ENCODE results near the gene GTSF1L.

The GTSF1L gene

DNA sequence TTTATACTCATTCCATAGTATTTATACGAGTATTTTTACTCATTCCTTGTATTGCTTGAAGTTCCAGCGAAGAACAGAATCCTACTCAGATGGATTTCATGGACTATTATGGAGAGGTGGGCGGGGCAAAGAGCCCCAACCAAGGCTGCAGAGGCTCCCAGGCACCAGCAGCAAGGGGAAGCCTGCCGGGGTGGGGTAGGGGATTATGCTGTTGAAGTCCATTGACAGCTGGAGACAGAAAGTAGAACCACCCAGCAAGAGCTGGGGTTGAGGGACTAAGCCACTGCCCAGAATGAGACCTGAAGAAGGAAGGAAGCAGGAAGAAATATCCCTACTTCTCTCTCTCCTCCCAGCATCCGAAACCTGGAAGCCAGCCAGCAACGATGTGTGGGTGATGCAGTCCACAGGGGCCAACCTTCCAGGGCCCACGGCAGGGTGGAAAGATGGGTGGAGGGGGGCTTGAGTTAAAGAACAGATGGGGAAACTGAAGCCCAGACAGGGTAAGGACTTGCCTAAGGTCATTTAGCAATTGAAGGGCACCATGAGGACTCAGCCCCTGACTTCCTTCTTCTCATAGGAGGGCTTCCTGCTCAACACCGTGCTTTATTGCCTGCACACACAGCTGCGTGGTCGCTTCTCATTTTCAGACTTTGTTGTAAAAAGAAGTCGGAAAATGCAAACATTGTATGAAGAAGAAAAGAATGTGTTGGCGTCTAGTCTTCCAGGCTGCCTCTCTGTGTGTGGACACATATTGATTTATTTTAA lies 18.3 kb upstream of the GTSF1L start:
- FAIRE-seq = no peak

DNA sequence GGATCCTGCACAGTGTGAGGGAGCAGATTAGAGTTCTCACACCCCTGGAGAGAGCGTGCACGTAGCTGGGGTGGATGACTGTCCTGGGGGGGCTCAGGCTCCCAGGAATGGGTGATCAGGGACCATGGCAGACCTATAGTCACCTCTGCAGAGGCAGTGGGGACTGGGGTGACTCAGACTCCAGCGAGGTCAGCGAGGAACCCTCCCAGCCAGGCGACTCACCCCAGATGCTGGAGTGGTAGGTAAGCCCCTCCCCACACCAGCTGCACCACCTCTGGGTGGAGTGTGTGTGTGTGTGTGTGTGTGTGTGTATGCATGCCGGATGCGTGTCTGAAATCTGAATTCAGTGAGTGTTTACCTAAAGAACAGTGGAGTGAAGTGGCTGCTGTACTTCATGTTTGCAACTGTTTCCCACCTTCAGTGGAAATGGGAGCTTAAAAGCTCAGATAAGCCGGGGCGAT lies 17.4 kb upstream of the GTSF1L start:
- no peak for FAIRE-seq

DNA sequence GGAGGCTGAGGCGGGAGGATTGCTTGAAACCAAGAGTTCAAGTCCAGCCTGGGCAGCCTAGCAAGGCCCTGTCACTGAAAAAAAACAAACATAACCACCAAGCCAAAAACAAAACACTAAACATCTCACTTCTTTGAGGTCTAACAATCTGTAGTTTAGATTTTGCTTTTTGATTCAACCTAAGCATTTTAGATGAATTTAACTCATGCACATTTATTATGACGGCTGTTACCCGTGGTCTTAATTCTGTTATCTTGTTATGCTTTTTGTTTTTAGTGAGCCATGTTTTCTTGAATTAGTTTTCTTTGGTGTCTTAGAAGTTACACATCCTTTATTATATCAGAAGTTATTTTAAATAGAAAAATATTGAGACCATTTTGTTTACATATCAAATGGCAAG lies 13.8 kb upstream of the GTSF1L start:
- no peak for FAIRE-seq

DNA sequence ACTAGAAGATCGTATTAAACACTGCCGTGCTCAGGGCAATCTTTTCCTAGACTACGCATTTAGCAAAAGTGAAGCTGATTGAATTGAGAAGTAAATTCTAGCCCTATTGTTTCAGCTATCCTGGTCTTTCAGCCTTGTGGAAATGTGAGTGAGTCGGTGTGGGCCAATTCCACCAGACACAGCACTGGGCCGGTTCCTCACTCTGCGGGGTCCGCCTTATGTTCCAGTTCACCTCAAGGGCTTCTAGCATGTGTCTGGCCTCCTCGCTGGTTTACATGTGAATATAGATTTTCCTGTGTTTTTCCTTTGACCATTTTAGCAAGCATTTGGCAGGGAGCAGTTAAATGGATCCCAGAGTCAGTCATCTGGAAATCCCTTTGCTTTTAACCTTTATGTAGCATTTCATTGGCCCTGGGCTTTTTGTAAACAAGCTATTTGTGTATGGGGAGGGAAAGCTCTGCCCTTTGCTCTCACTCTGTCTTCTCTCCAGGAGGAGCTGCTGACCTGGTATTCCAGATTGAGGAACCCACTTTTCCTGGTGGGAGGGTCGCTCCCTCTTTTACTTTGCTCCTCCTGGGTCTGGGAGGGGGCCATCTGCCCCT lies 12.4 kb upstream of the GTSF1L start:
- FAIRE-seq = no peak

DNA sequence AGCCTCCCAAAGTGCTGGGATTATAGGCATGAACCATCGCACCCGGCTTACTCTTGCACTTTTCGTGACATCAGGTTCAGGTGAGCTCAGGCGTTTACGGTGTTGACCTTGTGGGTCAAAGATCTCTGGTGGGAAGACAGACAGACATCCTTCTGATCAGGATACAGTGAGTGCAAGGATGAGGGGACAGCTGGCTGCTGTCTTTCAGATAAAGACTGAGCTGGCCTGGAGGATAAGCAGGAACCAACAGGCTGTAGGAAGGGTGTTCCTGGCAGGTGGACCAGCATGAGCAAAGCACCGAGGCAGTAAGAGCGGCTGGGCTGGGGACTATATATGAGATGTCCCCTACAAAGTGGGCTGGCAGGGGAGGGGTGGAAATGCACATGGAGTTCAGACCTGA lies 11.1 kb upstream of the GTSF1L start:
- no peak for FAIRE-seq

DNA sequence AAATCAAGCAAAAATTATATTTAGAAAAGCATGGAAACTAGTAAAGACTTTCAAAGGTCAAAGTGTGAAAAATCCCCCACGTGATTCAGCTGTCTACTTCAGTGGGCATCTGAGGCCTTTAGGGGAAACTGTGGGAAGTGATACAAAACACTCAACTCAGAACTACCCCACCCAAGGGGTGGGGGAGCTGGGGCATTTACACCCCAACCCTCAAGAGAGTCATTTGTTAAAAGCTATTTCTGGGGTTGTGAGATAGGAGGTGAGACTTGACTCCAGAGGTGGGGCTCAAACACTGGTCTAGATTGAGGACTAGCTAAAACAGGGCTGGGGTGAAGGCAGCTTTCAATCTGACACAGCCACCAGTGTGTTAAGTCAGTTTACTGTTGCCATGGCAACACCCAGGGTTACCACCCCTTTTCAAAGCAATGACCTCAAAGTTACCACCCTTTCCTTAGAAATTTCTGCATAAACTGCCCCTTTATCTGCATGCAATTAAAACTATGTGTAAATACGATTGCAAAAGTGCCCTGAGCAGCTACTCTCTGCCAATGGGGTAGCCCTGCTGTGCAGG lies 9.9 kb upstream of the GTSF1L start:
- no peak for FAIRE-seq

DNA sequence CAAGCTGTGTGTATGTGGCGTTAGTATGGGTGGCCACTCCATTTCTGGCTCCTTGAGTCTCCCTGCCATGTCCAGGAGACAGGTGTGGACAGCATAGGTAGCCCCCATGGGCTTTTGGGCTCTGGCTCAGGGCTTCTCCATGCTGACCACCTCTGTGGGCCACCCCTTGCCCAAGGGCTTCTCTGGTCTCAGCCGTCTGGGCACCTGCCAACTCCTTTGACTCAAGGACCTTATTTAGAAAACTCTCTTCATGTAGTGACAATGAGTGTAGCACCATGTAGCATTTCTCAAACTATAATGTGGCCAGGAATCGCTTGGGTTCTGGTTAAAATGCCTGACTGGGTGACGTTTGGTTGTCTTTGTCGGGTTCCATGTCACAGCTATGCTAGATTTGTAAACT lies 5.1 kb upstream of the GTSF1L start:
- no peak for FAIRE-seq

DNA sequence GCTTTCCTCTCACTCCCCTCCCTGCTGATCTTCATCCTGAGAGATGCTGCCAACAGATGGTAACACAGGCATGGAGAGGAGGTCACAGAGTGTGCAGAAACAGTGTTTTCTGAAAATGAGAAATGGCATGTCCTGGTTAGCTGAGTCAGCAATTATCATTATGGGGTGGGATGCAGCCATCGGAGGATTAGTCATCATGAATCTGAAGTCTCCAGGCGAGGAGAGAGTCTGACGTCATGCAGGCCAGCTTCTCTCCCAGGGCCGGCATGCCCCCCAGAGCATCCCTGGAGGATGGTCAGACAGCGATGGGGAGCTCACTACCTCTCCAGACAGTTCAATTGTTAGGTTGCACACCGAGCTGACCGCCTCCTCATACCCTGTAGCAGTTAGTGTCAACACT lies 4.7 kb upstream of the GTSF1L start:
- FAIRE-seq = no peak

DNA sequence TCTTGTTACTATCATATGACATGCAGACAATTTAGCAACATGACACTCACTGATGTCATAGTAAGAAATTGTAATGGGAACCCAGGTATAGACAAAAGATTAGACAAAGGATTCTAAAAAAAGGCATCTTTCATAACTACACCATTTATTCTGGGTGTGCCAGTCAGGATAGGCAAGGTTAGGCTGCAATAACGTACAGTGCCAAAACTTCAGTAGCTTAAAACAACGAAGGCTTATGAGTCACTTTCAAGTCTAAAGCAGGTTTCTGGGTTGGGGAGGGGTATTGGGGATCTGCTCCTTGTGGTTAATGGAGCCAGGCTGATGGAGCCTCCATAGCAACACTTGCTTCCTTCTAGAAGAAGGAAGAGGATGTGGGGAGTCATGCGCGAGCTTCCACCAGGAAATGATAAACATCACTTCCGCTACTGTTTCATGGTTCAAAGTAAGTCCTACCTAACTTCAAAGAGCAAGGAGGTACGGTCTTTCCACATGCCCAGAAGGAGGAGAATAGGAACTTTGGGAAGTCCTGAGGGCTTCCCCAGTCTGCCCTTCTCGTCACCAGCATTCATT lies 2.0 kb upstream of the GTSF1L start:
- FAIRE-seq = no peak

DNA sequence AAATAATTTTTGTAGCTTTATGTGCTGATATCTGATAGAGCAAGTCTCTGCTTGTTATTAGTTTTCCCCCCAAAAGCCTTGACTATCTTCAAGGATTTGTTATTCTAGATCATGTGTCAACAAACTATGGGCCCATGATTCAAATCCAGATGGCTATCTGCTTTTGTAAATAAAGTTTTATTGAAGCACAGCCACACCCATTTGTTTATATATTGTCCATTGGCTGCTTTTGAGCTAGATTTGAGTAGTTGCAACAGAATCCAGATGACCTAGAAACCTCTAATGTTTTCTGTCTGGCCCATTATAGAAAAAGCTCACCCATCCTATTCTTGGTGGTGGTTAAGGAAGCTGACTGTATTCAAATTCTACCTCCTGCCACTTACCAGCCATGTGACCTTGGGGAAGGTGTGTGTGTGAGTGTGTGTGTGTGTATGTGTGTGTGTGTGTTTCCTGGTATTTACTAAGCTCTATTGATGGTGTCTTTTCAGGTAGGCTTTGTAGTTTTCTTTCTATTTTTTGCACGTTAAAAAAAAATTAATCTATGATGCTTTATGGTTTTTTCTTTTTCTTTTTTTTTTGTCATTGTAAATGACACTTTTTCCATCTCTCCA lies 1.3 kb upstream of the GTSF1L start:
- no peak for FAIRE-seq

DNA sequence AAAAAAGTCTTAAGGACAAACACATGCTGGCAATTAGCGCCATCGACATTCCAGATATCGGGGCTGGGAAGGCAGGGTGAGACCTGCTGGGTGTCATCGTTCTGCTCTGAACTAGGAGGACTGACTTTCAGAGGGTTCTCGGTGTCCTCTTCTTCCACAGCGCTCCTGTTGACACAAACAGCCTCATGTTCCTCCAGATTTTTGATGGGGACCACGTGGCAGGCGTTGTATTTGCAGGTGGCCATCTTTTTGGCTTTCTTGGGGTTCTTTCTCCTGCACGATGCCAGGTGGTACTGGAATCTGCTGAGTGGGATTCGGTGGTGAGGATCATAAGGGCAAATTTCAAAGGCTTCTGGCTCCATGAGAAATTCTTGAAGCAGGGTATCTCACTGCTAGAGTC lies 469 bp downstream of the GTSF1L start:
- no peak for FAIRE-seq

DNA sequence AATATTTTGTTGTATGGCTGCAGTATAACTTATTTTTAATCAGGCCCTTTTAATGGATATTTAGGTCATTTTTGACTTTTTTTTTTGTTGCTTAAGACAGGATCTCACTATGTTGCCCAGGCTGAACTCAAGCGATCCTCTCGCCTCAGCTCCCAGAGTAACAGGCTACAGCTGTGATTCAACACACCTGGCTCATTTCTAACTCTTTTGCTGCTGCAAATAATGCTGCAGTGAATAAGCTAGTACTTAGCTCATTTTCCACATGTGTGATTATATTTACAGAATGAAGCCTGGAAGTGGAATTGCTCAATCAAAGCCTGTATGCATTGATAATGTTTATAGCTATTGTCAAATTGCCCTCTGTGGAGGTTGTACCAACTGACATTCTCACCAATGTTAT lies 1.1 kb downstream of the GTSF1L start:
- no peak for FAIRE-seq

DNA sequence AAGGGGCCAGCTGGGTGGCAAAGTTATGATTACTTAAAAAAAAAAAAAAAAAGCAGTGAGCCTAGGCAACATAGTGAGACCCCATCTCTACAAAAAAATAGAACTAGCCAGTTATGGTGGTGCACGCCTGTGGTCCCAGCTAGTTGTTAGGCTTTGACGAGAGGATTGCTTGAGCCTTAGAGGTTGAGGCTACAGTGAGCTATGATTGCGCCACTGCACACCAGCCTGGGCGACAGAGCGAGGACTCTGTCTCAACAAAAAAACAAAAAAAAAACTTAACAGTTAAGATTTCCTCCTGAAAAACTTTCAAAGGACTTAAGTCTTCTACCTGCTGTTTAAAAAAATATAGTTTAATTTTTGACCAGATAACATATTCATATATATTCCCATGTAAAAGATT lies 2.4 kb downstream of the GTSF1L start:
- FAIRE-seq = no peak

DNA sequence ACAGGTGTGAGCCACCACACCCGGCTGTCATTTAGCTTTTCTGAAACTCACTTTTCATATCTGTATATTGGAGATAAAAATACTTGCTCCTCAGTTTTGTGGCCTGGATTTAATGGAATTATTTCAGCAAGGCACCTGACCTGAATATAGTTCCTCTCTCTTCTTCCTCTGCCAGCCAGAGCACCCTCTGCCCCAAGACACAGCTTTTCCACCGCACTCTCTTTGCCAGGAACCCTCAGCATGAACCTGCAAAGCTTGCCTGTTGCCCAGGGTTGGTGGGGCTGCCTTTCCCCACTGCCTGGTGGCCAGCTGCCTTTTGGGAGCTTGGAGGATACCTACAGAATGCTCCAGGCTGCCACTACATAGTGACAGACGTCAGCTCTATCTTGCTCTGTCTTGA lies 3.1 kb downstream of the GTSF1L start:
- no peak for FAIRE-seq

DNA sequence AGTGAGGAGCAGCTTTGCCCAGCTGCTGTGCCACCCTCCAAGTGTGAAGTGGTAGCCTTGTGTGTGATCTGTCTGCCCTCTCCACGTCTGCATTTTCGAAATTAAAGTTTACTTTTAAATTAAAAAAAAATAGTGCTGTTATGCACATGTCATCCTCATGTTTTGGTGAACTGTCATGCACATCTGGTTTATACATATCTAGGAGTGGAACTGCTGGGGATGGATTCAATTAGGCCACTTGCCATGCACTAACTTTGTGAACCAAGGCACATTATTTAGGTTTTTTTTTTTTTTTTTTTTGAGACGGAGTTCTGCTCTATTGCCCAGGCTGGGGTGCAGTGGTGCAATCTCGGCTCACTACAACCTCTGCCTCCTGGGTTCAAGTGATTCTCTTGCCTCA lies 3.6 kb downstream of the GTSF1L start:
- no peak for FAIRE-seq

DNA sequence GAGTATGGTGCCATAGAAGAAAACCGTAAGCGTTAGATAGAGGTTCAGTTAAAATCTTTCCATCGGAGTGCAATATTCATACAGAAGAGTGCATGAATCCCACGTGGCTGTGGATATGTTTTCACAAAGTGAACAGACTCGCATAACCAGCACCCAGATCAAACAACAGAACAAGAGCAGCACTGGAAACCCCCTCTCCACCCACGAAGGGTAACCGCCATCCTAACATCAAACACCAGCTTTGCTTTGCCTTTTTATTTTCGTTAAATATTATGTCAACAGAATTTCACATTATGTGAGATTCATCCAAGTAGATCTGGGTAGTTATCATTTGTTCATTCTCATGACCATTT lies 4.7 kb downstream of the GTSF1L start:
- no peak for FAIRE-seq

DNA sequence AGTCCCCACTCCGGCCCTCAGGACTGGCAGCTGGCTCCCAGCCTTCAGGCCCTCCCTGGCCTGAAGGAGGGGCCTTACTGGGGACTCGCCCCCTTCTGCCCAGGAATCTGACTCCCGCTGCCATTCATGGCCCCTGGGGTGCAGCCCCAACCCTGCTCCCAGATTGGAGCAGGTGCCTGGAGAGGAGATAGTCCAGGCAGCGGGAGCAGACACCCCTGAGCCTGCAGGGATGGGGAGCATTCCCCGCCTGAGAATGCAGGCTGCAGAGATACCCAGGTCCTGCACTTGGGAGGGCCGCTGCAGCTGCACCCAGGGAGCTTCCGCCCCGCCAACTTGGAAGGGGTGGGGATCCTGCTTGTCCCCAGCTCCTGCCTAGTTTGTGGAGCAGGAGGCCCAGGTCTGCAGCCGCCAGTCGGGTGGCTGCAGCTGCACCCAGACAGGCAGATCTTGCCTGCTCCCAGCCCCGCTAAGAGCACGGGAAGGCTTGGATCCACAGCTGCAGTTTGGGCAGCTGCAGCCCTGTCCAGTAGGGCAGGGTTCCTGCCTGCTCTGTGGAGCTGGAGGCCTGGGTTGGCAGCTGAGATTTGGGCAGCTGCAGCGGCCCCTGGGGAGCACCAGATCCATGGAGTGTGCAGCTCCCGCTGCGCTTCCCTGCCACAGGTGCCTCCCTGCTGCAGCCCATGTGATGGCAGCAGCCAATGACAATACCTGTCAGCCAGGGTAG lies 5.2 kb downstream of the GTSF1L start:
- no peak for FAIRE-seq

DNA sequence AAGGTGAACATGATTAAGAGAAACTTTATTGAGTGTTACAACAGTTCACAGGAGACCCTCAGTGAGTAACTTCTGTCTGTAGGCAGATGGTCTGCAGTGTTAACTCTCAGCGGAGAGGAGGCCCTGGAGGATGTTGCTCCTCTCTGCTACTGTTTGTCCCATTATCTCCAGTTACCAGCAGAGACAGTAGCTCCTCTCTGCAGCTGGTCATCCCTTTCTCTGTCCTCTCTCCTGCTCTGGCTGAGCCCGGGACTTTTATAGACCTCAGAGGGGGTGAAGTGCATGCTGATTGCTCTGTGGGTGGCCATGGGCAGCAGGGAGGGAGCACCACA lies 5.7 kb downstream of the GTSF1L start:
- FAIRE-seq = no peak

DNA sequence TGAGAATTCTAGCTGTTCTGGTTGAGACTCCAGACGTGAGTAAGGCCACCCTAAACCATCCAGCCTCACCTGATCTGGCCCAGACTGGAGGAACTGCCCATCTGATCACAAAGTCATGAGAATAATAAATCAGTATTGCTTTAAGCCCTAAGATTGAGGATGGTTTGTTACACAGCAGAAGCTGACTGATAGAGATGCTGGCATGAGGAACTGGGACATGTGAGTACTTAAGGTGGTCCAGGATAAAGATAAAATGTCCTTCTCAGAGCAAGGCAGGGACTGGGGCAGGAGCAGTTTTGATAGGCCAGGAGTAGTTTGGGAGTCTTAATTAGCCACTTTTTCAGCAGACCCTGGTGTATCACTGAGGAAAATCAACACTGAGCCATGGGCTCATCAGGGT lies 6.8 kb downstream of the GTSF1L start:
- no peak for FAIRE-seq

DNA sequence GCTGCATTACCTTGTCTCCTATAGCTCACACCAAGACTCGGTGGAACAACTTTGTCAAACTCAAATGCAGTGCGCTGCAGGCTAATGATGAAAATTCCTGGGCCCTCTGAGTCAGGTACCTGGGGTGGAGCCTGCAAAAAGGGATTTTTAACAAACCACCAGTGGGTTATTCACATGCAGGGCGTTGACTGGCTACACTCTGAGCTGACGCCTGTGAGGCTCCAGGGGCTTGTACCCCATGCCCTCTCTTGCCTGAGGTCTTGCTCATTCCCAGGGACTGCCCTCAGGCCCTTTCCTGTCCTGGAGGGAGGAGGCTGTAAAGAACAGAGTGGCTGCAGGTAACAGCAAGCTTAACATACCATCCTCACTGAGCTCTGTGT lies 9.2 kb downstream of the GTSF1L start:
- FAIRE-seq = no peak

DNA sequence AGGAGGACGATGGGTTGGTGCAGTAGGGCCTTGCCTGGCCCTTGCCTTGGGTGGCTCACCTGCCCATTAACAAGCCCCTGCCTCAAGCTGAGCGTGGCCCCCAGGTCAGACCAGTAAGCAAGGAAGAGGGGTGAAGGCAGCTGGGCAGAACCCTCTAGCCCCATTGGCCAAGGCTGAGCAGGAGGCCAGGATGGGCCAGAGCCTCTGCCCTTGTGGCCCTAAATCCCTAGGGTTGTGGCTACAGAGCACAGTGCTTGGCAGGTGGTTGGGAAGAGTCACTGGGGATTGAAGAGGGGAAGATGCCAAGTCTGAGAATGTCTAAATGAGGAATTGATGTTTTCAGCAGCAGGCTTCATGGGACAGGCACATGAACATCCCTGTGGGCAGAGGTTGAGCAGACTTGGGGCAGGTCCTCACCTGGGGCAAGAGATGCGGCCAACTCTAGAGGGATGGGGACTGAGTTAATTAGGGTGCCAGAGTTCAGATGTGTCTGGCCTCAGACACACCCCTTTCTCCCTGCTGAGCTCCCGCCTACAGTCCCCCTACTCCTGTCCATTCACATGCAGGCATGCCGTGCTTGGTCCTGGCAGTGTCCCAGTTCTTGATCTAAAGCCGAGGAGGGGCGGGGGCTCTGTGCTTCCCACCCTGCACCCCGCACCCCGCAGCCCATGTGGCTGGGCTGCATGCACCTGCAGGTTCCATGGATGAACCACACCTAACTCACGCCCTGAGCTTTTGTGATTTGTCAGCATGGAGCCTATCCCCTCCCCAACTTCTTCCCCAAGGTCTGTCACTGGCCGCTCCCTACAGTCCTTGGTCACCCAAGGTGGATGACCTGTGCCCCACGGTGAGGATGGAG lies 9.8 kb downstream of the GTSF1L start:
- FAIRE-seq = no peak

DNA sequence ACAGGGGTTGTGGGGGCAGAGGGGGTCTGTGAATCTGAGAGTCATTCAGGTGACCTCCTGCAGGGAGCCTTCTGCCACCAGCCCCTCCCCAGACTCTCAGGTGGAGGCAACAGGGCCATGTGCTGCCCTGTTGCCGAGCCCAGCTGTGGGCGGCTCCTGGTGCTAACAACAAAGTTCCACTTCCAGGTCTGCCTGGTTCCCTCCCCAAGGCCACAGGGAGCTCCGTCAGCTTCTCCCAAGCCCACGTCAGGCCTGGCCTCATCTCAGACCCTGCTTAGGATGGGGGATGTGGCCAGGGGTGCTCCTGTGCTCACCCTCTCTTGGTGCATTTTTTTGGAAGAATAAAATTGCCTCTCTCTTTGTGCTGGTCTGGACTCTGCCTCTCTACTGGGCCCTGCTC lies 10.7 kb downstream of the GTSF1L start:
- no peak for FAIRE-seq
